Brain microvascular endothelial cell (primary cell): ENCODE data around the gene RIPOR3.
A peak's percentile ranks its signal among the peaks of the same experiment; 100 is the strongest.

Experiments
- DNase-seq: peaks from one replicate; pipeline ENCODE4 v3.0.0-alpha.2; 2020
- H3K27ac ChIP-seq: fragments of 250-450 bp; sonication (Bioruptor Pico); 2 replicates; pipeline ENCODE4 v1.5.1; 2020; ENCODE audit warnings: mild to moderate bottlenecking, moderate library complexity
- H3K27me3 ChIP-seq: fragments of 250-450 bp; sonication (Bioruptor Pico); replicated peaks from 2 replicates; pipeline ENCODE4 v1.5.1; 2020; ENCODE audit warnings: mild to moderate bottlenecking
- H3K36me3 ChIP-seq: fragments of 250-450 bp; sonication (Bioruptor Pico); replicated peaks from 2 replicates; pipeline ENCODE4 v1.5.1; 2020; ENCODE audit warnings: mild to moderate bottlenecking
- H3K4me3 ChIP-seq: 2 replicates; pipeline ENCODE4 v1.5.1; 2011; ENCODE audit warnings: low read depth, mild to moderate bottlenecking, control low read depth, low read length, moderate library complexity
- in situ Hi-C: cut with HindIII; loops from 2 replicates; pipeline ENCODE4 v1.10.0; 2017; ENCODE audit warnings: low sequenced_read_pairs, low pct_ligation_motif_present
- TF ChIP-seq, protein P1 (sequence below): IDR thresholded peaks from 2 replicates; pipeline ENCODE4 v1.5.1; 2011; ENCODE audit warnings: low read depth, mild to moderate bottlenecking, moderate library complexity, low read length, control low read depth, inconsistent platforms; ENCODE audit errors: missing control alignments

RIPOR3 gene

DNA sequence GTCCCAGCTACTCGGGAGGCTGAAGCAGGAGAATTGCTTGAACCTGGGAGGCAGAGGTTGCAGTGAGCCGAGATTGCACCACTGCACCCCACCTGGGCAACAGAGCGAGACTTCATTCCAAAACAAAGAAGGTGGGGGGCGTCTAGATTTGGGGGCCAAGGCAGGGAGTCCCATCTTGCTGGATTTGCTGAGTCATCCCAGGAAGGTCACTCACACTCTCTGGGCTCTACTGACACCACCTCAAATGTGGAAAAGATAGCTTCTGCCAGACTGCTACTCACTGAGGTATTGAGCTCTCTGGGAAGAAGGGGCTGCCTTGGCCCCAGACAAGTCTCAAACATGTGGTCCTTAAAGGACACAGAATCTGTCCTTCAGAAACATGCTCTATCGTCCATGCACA lies 74.3 kb downstream of the RIPOR3 start:
- in situ Hi-C loops: no loop called here
- no peaks in the 10 kb centered on the region for H3K36me3 ChIP-seq
- no peaks in the 10 kb centered on the region for H3K27me3 ChIP-seq
- DNase-seq: no peak
- no peak overlapping the region for H3K27ac ChIP-seq
- H3K4me3 ChIP-seq: no peak overlapping the region
- TF ChIP-seq, protein P1, sequence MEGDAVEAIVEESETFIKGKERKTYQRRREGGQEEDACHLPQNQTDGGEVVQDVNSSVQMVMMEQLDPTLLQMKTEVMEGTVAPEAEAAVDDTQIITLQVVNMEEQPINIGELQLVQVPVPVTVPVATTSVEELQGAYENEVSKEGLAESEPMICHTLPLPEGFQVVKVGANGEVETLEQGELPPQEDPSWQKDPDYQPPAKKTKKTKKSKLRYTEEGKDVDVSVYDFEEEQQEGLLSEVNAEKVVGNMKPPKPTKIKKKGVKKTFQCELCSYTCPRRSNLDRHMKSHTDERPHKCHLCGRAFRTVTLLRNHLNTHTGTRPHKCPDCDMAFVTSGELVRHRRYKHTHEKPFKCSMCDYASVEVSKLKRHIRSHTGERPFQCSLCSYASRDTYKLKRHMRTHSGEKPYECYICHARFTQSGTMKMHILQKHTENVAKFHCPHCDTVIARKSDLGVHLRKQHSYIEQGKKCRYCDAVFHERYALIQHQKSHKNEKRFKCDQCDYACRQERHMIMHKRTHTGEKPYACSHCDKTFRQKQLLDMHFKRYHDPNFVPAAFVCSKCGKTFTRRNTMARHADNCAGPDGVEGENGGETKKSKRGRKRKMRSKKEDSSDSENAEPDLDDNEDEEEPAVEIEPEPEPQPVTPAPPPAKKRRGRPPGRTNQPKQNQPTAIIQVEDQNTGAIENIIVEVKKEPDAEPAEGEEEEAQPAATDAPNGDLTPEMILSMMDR: no peak

DNA sequence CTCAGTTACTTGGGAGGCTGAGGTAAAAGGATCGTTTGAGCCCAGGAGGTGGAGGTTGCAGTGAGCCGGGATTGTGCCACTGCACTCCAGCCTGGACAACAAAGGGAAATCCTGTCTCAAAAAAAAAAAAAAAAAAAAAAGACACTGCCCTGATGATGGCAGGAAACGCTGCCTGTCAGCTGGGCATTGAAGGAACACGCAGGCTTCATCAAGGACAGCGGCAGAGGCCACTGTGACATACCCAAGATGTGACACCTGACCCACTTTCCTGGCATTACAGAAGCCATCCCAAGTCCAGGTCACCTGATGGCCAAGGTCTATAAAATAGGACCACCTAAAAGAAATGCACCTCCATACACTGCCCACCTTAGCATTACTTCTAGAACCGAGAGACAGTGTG lies 75.9 kb downstream of the RIPOR3 start:
- DNase-seq: no peak
- no peak overlapping the region for H3K27ac ChIP-seq
- H3K4me3 ChIP-seq: no peak overlapping the region
- TF ChIP-seq, protein P1: no peak
- H3K27me3 ChIP-seq: no peaks in the 10 kb centered on the region
- no peaks in the 10 kb centered on the region for H3K36me3 ChIP-seq
- in situ Hi-C loops: no loop called here

DNA sequence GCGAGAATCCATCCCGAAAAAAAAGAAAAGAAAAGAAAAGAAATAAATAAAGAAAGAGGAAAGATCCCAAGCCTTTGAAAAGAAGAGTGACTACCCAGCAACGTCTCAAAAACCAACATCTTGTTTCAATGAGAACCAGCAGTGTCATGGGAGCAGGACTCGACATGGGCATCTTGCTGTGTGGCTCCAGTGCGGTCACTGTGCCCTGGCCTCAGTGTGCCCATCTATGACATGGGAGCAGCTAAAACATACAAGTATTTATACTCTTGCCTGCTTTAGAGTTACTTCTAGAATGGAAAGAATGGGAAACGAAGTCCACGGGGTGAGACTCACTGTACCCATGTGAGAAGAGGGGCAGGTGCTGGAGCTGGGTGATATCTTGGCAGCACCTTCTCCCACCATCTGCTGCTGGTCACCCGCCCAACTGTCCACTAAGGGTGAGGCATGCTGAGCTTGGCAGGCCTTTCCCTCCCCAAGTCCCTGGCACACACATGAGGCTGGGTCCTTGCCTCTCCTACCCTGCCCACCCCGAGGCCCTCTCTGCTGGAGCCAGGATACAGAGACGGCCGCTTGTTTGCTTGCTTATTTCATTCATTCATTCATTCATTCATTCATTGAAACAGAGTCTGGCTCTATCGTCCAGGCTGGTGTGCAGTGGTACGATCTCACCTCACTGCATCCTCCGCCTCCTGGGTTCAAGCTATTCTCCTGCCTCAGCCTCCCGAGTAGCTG lies 77.7 kb downstream of the RIPOR3 start:
- Histone ChIP-seq H3K27me3 (no peaks in the 10 kb centered on the region), H3K36me3 (no peaks in the 10 kb centered on the region), H3K4me3 (no peak overlapping the region), H3K27ac (no peak overlapping the region)
- TF ChIP-seq, protein P1: no peak
- no peak for DNase-seq
- in situ Hi-C loops: no loop called here

DNA sequence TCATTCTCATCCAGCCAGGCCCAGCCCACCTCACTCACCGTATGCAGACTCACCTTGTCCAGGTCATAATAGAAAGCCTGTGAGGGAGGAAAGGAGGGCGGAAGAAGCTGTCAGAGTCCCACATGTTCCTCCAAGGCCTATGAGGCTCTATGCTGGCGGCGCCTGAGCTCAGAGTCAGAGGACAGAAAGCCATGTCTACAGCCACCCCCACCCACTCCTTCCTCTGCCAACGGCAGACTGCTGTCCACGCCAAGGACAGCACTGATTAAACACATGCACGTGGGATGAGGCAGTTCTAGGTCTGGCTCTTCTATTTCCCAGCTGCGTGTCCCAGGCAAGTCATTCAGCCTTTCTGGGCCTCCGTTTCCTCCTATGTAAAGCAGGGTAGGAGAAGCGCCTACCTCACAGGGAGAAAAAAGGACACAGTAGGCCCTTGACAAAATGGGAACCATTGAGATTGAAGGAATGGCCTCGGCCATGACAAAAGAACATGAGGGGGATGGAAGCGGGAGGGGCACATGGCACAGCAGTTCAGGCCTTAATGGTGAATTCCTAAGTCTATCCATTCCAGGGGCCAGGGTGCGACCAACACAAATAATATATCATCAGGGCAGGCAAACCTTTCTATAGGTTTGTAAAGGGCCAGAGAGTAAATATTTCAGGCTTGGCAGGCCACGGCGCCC lies 80.1 kb downstream of the RIPOR3 start:
- in situ Hi-C loops: no loop called here
- TF ChIP-seq, protein P1: no peak
- no peak overlapping the region for H3K4me3 ChIP-seq
- no peak for DNase-seq
- no peaks in the 10 kb centered on the region for H3K36me3 ChIP-seq
- H3K27ac ChIP-seq: no peak overlapping the region
- no peaks in the 10 kb centered on the region for H3K27me3 ChIP-seq

DNA sequence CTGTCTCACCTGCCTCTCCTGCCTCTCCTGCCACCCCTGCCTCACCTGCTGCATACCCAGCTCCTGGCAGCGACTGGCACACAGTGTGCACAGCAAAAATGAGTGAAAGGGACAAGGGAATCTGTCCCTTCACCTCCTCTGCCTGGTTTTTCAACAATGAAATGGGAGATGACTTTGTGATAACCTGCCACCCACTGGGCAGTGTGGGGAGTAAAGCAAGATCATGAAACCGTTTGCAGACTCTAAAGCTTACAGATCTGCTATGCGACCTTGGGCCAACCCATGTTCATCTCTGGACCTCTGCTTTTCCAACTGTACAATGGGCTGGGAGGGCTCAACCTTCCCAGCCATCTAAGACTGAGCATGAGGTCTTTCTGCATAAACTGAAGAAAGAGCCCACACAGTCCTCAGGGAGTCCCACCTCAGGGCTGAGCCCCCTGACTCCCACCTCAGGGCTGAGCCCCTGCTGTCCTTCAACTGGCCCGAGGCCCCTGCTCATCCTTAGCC lies 81.1 kb downstream of the RIPOR3 start:
- Histone ChIP-seq H3K36me3 (no peaks in the 10 kb centered on the region), H3K27ac (no peak overlapping the region), H3K4me3 (no peak overlapping the region), H3K27me3 (no peaks in the 10 kb centered on the region)
- no peak for DNase-seq
- in situ Hi-C loops: no loop called here
- TF ChIP-seq, protein P1: peak; percentile 32
